OCI-LY3 (cell line): ENCODE results near the gene TTC13.

Experiments used
- CTCF ChIP-seq: fragments of 200-600, 300-600 bp; sonication (generic); IDR thresholded peaks from 2 replicates; pipeline ENCODE4 v1.5.1; 2014; ENCODE audit warnings: antibody characterized with exemption, low read length, low read depth
- EZH2phosphoT487 ChIP-seq: fragments of 200-600 bp; shearing (Covaris generic); IDR thresholded peaks from 2 replicates; pipeline ENCODE4 v1.6.1; 2018; ENCODE audit warnings: antibody characterized with exemption, mixed run types, low read depth

- TF ChIP-seq CTCF (no peak), EZH2phosphoT487 (no peak)
These were observed 3.0 kb downstream of the TTC13 start for GRCh38 chr1:230975636-230976035.
